Ishikawa (cell line): ENCODE measurements around the gene CNTNAP2.

Source experiments
- EGR1 ChIP-seq: IDR thresholded peaks from 2 replicates; pipeline ENCODE4 v1.6.1; 2012
- RAD21 ChIP-seq: IDR thresholded peaks from 2 replicates; pipeline ENCODE4 v1.6.1; 2012; ENCODE audit warnings: low read depth

DNA sequence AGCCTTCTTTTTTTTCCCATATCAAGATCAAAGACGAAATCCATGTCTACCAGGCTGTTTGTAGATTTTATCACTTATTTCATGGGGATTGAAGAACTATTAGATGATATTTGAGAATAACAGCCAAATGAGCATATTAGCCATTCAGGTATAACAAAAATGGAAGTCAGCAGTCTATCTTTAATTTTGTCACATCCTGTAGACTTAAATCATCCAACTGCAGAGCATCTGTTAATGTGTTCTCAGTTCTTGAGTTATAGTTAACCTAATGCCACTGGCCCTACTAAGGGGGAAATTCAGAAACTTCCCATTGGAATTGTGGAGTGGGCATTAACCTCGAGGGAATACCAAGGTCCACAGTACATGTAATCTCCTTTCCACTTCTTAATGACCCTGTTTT, 380.1 kb downstream of the CNTNAP2 start:
- TF ChIP-seq EGR1 (no peak), RAD21 (no peak)
